ENCODE measurements around the gene CRYBG1. TPM values are rescaled to one million over a fixed set of nuclear protein-coding genes. Genes with fewer than 3 reads are reported as not detected.

The CRYBG1 gene
- polyA plus RNA-seq, 1 donor from 2014 or later = 0.73 TPM

GRCh38 chr6:106363401-106364138 lies 3.1 kb downstream of the CRYBG1 start:
- Histone ChIP-seq H3K4me2 (ENCODE audit: low read length) (no peak overlapping the region), H3F3A (ENCODE audit: insufficient read depth, low read length, poor library complexity, severe bottlenecking) (no peaks in the 10 kb centered on the region), H3K27me3 (ENCODE audit: insufficient read depth, low read depth, low read length) (peaks cover 34% of the 10 kb centered on the region), H4K20me1 (ENCODE audit: insufficient read depth) (no peaks in the 10 kb centered on the region), H3K9me3 (ENCODE audit: low read length) (no peaks in the 10 kb centered on the region), H3K79me2 (replicated peaks; ENCODE audit: insufficient read depth, low read length) (no peaks in the 10 kb centered on the region), H3K9ac (ENCODE audit: low read length) (no peak overlapping the region), H3K36me3 (ENCODE audit: insufficient read depth, low read length) (no peaks in the 10 kb centered on the region), H2AFZ (ENCODE audit: low read depth, low read length) (no peak overlapping the region), H3K27ac (ENCODE audit: low read length) (no peak overlapping the region), H3K9me2 (ENCODE audit: insufficient read depth, low read length) (no peaks in the 10 kb centered on the region), H3K4me3 (ENCODE audit: low read length) (no peak overlapping the region)
- TF ChIP-seq TAF1 (IDR thresholded peaks at IDR 0.05; ENCODE audit: low read depth) = no peak
- TF ChIP-seq MXI1 (conservative IDR thresholded peaks at IDR 0.05; ENCODE audit: poor library complexity, severe bottlenecking) = no peak
- no peak for TF ChIP-seq EP300 (conservative IDR thresholded peaks at IDR 0.05; ENCODE audit: poor library complexity, severe bottlenecking)
- TF ChIP-seq POLR2AphosphoS5 (IDR thresholded peaks at IDR 0.05) = no peak
- no peak for TF ChIP-seq REST (IDR thresholded peaks at IDR 0.05; ENCODE audit: borderline replicate concordance)
- no peak for TF ChIP-seq EZH2 (IDR thresholded peaks at IDR 0.05; ENCODE audit: borderline replicate concordance, insufficient read depth, low read length, poor library complexity, severe bottlenecking)
- no peak for TF ChIP-seq CTCF (IDR thresholded peaks at IDR 0.05; ENCODE audit: poor library complexity, severe bottlenecking)

- no peaks in the 10 kb centered on the region for H4K20me1 ChIP-seq (ENCODE audit: insufficient read depth)
- no peak overlapping the region for H3K9ac ChIP-seq (ENCODE audit: low read length)
- H3K27ac ChIP-seq (ENCODE audit: low read length) = no peak overlapping the region
- no peak overlapping the region for H3K4me2 ChIP-seq (ENCODE audit: low read length)
- no peaks in the 10 kb centered on the region for H3K27me3 ChIP-seq (ENCODE audit: insufficient read depth, low read depth, low read length)
- no peaks in the 10 kb centered on the region for H3K79me2 ChIP-seq (replicated peaks; ENCODE audit: insufficient read depth, low read length)
- no peaks in the 10 kb centered on the region for H3K9me2 ChIP-seq (ENCODE audit: insufficient read depth, low read length)
- no peaks in the 10 kb centered on the region for H3K36me3 ChIP-seq (ENCODE audit: insufficient read depth, low read length)
- H3K9me3 ChIP-seq (ENCODE audit: low read length) = no peaks in the 10 kb centered on the region
- H2AFZ ChIP-seq (ENCODE audit: low read depth, low read length) = no peak overlapping the region
- H3K4me3 ChIP-seq (ENCODE audit: low read length) = no peak overlapping the region
- no peak for TF ChIP-seq POLR2AphosphoS5 (IDR thresholded peaks at IDR 0.05)
- no peak for TF ChIP-seq CTCF (IDR thresholded peaks at IDR 0.05; ENCODE audit: poor library complexity, severe bottlenecking)
- TF ChIP-seq EZH2 (IDR thresholded peaks at IDR 0.05; ENCODE audit: borderline replicate concordance, insufficient read depth, low read length, poor library complexity, severe bottlenecking) = no peak
- TF ChIP-seq EP300 (conservative IDR thresholded peaks at IDR 0.05; ENCODE audit: poor library complexity, severe bottlenecking) = no peak
- no peak for TF ChIP-seq MXI1 (conservative IDR thresholded peaks at IDR 0.05; ENCODE audit: poor library complexity, severe bottlenecking)
- TF ChIP-seq TAF1 (IDR thresholded peaks at IDR 0.05; ENCODE audit: low read depth) = no peak
- H3F3A ChIP-seq (ENCODE audit: insufficient read depth, low read length, poor library complexity, severe bottlenecking) = no peaks in the 10 kb centered on the region
Measured at GRCh38 chr6:106369739-106370138, 9.2 kb downstream of the CRYBG1 start.
